NCI-H510A treated with DMSO at 0.1 percent for 48 hours (cell line): Measurements from ENCODE around the gene MPP1.

ENCODE experiments used
- DNase-seq: peaks from one replicate; lab custom pipeline; 2025; lab: John Stamatoyannopoulos, UW

The MPP1 gene

GRCh38 chrX:154731881-154732280, 73.4 kb downstream of the MPP1 start:
- no peak for DNase-seq

- no peak for DNase-seq
These were observed 74.1 kb downstream of the MPP1 start for GRCh38 chrX:154731184-154731583.

- no peak for DNase-seq
These were observed 74.9 kb downstream of the MPP1 start for GRCh38 chrX:154730253-154730891.

GRCh38 chrX:154729439-154729838, 75.8 kb downstream of the MPP1 start:
- DNase-seq = no peak
